Inflammatory macrophage (primary cell): ENCODE data around the gene EOGT.

ENCODE experiments used
- DNase-seq, 2 donors: peaks; one replicate each; pipeline ENCODE4 v3.0.0-alpha.2; 2020 to 2022
- total RNA-seq, 18 experiments: gene quantifications; one replicate each; lab custom pipeline; 2026; ENCODE audit warnings: mixed read lengths in 6 of 18, inconsistent platforms in 2 of 18; lab: John Stamatoyannopoulos, UW

The EOGT gene
- total RNA-seq: 36.6 to 83.6 (median 56.8) reads per million in 18 experiments

DNA sequence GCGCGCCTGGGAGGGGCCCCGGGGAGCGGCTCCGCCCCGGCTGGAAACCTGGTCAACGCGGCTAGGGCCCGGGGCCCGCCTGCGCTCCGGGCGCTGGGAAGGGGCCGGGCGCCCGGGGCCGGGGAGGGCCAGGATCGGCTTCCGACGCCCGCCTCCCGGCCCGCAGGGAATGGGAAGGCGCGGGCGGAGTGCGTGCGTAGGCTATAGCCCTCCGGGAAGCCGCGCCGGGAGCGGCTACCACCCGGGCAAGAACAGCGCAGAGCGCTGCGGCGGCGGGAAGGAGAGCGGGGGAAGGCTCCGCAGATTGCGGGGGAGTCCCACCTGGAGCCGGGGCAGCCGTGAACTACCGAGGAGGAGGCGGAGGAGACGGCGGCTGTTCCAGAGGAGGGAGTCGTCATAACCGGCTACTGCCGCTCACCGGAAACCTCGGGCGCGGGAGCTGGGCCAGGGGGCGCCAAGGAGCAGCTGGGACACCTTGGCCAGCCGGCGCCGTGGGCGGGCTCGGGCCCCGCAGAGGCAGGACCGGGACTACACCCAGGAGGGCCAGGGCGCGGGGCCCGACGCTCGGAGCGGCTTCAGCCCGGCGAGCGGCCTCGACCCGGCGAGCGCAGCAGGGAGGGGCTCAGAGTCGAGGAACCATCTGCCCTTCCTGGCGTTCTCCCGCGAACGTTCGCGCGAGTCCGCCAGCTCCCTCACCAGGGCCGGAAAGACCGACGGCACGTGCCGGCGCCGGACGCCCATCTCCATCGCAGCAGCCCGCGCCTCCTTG is at the start of gene EOGT:
TSS of gene EOGT (minus strand) at position 432 of the 769 bp plus-strand sequence. CDS start 3,838 bp downstream, outside the sequence.
- DNase-seq: peak; percentile 74 to 86

DNA sequence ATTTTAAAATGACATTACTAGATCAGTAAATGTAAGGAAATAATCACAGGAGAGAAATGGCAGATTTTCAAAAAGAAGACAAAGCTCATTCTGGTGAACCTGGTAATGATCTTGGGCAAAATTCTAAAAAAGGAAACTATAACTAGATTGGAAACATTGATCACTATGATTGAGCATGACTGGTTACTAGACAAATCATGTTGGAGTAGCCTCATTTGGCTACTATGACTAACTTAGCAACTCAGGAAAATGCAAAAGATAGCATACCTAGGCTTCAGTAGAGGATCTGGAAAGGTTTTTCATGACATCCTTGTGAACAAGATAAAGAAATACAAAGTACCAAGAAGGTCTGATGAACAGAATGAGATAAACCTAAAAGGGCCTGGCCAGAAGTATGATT is 46.2 kb upstream of the EOGT start:
- no peak for DNase-seq

DNA sequence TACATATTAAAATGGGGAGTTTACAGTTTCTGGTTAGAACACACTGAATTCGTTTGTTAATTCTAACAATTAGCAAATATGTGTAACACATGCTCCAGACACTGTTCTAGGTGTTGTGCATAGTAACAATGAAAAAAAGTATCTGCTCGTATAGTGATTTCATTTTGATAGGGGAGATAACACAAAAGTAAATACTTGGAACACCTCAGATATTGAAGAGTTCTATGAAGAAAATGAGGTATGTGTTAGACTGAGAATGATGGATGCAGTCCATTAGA is 45.4 kb upstream of the EOGT start:
- DNase-seq: no peak

GRCh38 chr3:69058180-69058946 is 44.9 kb upstream of the EOGT start:
- peak; percentile 6 to 20 for DNase-seq

DNA sequence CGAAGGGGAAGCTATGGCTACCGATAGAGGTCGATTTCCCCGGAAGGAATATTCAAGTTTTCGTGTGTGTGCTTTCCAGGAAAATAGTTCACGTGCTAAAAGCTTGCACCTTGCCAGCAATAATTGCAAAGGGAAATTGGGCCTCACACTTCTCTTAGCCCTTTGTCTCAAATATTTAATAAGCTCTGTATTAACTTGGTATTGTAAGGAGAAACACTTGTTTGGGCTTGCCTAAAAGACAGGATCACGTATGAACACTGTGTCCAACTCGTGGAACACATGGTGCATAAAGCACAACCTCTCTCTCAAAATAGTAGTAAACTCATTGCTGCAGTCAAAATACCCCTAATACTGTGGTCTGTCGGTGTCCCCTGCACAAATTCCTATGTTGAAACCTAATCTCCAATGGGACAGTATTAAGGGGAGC is 39.0 kb upstream of the EOGT start:
- DNase-seq: no peak

GRCh38 chr3:69051756-69052471 is 38.4 kb upstream of the EOGT start, which contains the start of gene TMF1:
Gene TMF1, minus strand, starts transcription at chr3:69052333. Its CDS starts 247 bp downstream, at chr3:69052086.
- peak; percentile 99 to 100 for DNase-seq

DNA sequence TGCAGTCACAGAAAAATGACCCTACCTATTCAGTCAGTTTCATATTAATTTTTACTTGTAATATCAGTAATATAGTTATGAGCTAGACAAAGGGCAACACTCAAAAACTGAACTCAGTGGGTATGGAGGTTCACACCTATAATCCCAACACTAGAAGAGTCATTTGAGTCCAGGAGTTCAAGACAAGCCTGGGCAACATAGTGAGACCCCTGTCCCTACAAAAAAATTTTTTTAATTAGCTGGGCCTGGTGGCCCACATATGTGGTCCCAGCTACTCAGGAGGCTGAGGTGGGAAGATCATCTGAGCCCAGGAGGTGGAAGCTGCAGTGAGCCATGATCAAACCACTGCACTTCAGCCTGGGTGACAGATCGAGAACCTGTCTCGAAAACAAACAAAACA is 35.5 kb upstream of the EOGT start:
- no peak for DNase-seq

DNA sequence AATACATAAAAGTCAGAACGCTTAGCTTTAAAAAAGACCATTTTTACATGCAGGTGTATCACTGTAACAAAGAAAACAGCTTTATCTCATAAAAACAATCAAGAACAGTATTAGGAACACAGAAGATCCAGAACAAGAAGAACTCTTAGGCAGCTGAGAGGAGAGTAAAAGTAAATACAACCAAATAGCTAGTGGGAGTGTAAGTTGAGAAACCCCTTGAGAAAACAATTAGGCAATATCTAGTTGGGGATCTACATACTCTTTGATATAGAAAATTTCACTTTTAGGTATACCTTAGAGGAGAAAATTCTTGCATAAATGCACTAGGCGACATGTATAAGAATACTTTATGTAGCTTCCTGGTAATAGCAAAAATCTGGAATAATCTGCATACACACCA is 31.1 kb upstream of the EOGT start:
- no peak for DNase-seq

- DNase-seq: peak; percentile 87 to 91
Measured at GRCh38 chr3:69033470-69033869, 20.0 kb upstream of the EOGT start.

- DNase-seq: no peak
Measured at GRCh38 chr3:69032737-69033136, 19.3 kb upstream of the EOGT start.

GRCh38 chr3:69032142-69032541 is 18.7 kb upstream of the EOGT start:
- no peak for DNase-seq

DNA sequence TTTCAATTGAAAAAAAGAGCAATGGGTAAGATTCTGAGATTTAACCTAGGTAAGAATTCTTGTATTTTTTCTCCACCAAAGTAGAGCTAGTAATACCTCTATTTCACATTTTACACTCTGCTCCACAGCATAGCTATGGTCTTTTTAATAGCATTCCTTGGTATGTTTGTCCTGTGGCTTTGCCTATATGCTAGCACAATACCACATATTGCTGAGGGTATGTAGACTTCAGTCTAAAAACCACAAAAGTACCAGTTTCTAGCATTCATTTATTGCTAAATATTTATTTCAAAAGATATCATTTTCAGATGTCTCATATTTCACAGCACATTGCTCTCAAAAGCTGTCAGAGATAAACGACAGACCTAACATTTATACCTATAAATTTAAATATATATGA is 18.2 kb upstream of the EOGT start:
- DNase-seq: no peak

DNA sequence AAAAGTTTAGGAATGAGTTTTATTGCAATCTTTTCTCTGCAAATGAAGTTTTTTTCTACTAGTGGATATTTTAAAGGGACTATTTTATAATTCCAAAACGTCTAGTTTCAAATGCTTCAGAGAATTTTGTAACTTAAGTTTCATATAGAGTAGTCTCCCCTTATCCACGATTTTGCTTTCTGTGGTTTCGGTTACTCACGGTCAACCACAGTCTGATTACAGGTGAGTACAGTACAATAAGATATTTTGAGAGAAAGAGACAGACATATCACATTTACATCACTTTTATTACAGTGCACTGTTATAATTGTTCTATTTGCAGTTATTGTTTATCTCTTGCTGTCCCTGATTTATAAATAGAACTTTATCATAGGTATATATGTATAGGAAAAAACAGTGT is 7.4 kb upstream of the EOGT start:
- no peak for DNase-seq

GRCh38 chr3:69020424-69020823 is 6.9 kb upstream of the EOGT start:
- DNase-seq: no peak

DNA sequence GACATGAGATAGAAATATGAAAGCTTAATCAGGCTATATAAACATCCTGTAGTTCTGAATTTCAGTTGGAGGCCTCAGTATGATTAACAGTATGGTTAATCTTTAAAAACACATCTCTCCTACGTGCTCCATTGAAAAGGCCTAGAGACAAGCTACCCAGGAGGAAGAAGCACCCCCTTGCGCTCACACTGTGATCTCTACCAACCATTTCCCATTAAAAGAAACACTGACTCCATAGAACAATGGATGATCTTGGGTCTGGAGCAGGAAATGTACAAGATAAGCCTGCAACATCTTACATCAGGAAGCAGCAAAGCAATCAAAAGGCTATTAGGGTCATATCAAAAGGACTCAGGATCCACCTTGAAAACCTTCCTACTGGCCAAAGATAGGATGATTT is 3.4 kb upstream of the EOGT start:
- DNase-seq: no peak

DNA sequence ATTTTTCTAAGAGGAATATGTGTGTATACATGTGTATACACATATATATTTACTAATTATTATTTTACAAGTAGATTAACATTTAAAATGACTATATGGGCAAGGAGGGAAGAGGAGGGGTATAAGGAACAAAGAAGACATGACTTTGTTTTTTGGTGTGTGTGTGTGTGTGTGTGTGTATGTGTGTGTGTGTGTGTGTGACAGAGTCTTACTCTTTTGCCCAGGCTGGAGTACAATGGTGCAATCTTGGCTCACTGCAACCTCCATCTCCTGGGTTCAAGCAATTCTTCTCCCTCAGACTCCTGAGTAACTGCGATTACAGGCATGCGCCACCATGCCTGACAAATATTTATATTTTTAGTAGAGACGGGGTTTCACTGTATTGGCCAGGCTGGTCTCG is 2.6 kb upstream of the EOGT start:
- DNase-seq: no peak

GRCh38 chr3:69014022-69014580 is 617 bp upstream of the EOGT start:
- DNase-seq: no peak

DNA sequence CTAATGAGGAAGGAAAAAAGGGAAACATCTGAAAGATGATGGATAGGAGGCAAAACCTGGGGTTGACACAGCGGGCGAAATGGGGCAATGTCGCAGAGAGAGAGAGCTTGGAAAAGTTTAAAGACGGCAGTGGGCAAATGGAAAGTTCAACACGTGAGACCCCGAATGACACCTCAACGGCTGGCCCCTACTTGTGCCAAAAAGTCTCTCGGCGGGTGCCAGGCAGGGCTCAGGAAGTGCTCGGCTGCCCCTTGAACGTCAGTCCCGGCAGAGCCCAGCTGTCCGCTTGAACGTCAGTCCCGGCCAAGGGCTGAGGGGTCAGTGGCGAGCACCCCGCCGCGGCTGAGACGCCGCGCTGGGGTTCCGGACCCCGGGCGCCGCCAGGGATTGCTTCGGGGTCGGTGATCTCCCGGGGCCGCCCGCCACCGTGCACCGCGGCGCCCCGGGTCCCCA is 658 bp downstream of the EOGT start:
- peak; percentile 31 to 56 for DNase-seq

DNA sequence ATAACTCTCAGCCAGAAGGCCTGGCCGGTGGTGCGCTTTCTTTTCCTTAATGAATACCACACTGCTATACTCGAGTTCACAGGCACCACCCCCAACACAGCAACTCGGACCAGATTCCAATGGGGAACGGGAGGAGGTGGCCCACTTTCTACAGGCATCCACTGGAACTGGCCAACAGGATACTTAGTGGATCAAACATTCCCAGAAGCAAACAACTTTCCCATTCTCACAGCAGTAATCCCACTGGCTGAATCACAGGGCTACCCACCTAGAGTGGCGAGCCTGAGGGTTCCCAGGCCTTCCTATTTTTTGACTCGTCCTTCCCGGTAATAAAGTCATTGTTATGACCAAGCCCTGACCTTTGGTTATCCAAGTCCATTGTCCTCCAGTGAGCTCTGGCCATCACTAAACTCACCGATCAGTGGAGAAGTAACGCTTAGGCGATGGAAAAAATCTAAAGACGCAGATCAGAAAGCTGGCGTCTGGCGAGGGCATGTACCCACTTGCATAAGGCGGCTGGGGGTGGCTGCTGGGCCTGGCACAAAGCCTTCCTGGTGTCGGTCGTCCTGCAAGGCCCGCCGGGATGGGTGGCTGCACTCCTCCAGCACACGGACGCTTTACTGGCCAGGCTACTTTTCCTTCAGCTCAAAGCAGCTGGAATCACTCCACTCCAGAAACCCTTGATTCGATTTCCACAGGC is 1.2 kb downstream of the EOGT start:
- DNase-seq: no peak

DNA sequence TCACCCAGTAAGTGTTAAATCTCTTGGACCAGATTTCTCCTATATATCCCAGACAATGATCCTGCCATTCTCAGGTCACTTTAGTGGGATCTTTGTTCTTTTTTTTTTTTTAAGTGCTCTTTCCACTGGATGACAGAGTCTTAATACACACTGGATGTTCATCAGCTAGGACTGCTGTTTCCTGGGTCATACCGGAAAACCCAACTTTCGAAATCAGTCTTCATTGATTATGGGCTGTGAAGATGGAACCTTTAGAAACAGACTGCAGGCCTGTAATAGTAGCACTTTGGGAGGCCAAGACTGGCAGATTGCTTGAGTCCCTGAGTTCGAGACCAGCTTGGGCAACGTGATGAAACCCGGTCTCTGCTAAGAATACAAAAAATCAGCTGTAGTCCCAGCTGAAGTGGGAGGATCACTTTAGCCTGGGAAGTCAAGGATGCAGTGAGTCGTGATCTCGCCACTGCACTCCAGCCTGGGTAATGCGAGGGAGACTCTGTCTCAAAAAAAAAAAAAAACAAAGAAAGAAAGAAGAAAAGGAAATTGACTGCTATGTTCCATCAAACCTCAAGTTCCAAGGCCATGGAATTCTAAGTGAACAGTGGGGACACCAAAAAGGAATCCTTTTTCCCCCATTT is 2.3 kb downstream of the EOGT start:
- DNase-seq: no peak

GRCh38 chr3:69009559-69010410 is 3.7 kb downstream of the EOGT start:
- DNase-seq: no peak
